HFFc6 (cell line): Measurements from ENCODE around the gene RELCH. TPM values are rescaled to one million over a fixed set of nuclear protein-coding genes. Genes with fewer than 3 reads are reported as not detected.

ENCODE experiments used
- DNase-seq: peaks from one replicate; pipeline ENCODE4 v3.0.0-alpha.2; 2018
- H3K27ac Mint-ChIP-seq: 2 replicates; pipeline ENCODE4 v1.8.0; 2020; ENCODE audit warnings: mild to moderate bottlenecking, mixed read lengths
- H3K27me3 Mint-ChIP-seq: 2 replicates; pipeline ENCODE4 v1.8.0; 2021; ENCODE audit warnings: mild to moderate bottlenecking, moderate library complexity, mixed read lengths; ENCODE audit not compliant: insufficient read depth
- H3K36me3 Mint-ChIP-seq: 2 replicates; pipeline ENCODE4 v1.8.0; 2021; ENCODE audit warnings: low read depth, mixed read lengths
- H3K4me1 Mint-ChIP-seq: 2 replicates; pipeline ENCODE4 v1.8.0; 2020; ENCODE audit warnings: low read depth, mixed read lengths
- H3K4me3 Mint-ChIP-seq: 2 replicates; pipeline ENCODE4 v1.8.0; 2020; ENCODE audit warnings: mild to moderate bottlenecking, moderate library complexity, mixed read lengths
- H3K9me3 Mint-ChIP-seq: 2 replicates; pipeline ENCODE4 v1.8.0; 2020; ENCODE audit warnings: mild to moderate bottlenecking, mixed read lengths
- CTCF ChIP-seq: fragments of 200-600 bp; sonication (generic); IDR thresholded peaks from 2 replicates; pipeline ENCODE4 v1.5.0; 2021; ENCODE audit warnings: antibody characterized with exemption, mild to moderate bottlenecking
- total RNA-seq, 6 experiments: library from RNA; stranded (reverse); fragmentation: NEBNext Ultra II Directional; extraction: Animal tissue kit (Norgen Biotek cat#: 25700); gene quantifications; 2 replicates in 1 of 6; 3 replicates in 5 of 6; pipeline ENCODE4 v1.2.3, GENCODE V29; 2021

Gene RELCH
- total RNA-seq, 6 experiments from 2014 or later = 24.6 to 30.3 (median 26.6) TPM

DNA sequence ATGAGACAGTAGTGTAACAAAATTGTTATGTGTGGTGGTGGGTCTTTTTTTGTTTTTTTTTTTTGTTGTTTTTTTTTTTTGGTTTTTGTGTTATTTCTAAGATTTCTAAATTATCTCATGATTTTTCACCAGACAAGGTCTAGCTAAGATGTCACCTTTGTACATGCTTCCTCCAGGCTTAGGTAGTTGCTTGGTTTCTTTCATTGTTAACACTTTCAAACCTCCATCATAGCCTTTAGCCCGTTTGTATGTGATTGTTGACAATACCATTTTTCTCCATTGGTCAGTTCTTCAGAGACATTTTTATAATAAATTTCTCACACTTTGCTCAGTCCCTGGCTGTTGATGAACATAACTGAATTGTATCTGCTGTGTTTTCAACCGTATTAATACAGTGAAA lies 2.2 kb downstream of the RELCH start:
- Mint-ChIP-seq H3K36me3 (peaks cover 31% of the 10 kb centered on the region), H3K27me3 (no peaks in the 10 kb centered on the region), H3K9me3 (peaks cover 10% of the 10 kb centered on the region), H3K27ac (no peak overlapping the region), H3K4me1 (peaks cover 65% of the 10 kb centered on the region), H3K4me3 (peak overlapping the region; percentile 98)
- no peak for DNase-seq
- TF ChIP-seq CTCF = no peak

DNA sequence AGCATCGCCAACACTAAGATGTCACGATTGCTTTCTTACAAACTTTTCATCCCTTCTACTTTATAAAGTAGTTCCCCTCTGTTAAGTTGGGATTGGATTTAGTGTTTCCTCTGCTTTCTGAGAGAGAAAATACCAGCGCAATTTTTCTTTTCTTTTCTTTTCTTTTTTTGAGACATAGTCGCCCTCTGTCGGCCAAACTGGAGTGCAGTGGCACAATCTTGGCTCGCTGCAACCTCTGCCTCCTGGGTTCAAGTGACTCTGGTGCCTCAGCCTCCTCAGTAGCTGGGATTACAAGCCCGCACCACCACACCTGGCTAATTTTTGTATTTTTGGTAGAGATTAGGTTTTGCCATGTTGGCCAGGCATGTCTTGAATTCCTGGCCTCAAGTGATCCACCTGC lies 9.0 kb downstream of the RELCH start:
- TF ChIP-seq CTCF = no peak
- Mint-ChIP-seq H3K9me3 (peaks cover 10% of the 10 kb centered on the region), H3K4me1 (peaks cover 31% of the 10 kb centered on the region), H3K27me3 (no peaks in the 10 kb centered on the region), H3K27ac (no peak overlapping the region), H3K4me3 (no peak overlapping the region), H3K36me3 (peaks cover 24% of the 10 kb centered on the region)
- DNase-seq = no peak

- Mint-ChIP-seq H3K4me1 (peaks cover 25% of the 10 kb centered on the region), H3K27ac (no peak overlapping the region), H3K36me3 (peaks cover 15% of the 10 kb centered on the region), H3K9me3 (peaks cover 10% of the 10 kb centered on the region), H3K27me3 (no peaks in the 10 kb centered on the region), H3K4me3 (no peak overlapping the region)
- DNase-seq = no peak
- no peak for TF ChIP-seq CTCF
These were observed 9.9 kb downstream of the RELCH start for GRCh38 chr18:62196980-62197379.

- H3K27me3 Mint-ChIP-seq = no peaks in the 10 kb centered on the region
- H3K4me1 Mint-ChIP-seq = peaks cover 15% of the 10 kb centered on the region
- H3K9me3 Mint-ChIP-seq = no peaks in the 10 kb centered on the region
- no peak overlapping the region; the same call in 1 of the 2 replicates for H3K27ac Mint-ChIP-seq
- peaks cover 2% of the 10 kb centered on the region; the same call in 1 of the 2 replicates for H3K36me3 Mint-ChIP-seq
- no peak for TF ChIP-seq CTCF
- no peak for DNase-seq
- H3K4me3 Mint-ChIP-seq = no peak overlapping the region
These were observed 11.2 kb downstream of the RELCH start for GRCh38 chr18:62198259-62198658.

- Mint-ChIP-seq H3K9me3 (no peaks in the 10 kb centered on the region), H3K4me1 (peaks cover 10% of the 10 kb centered on the region), H3K27ac (no peak overlapping the region), H3K36me3 (no peaks in the 10 kb centered on the region), H3K4me3 (no peak overlapping the region), H3K27me3 (no peaks in the 10 kb centered on the region)
- DNase-seq = no peak
- TF ChIP-seq CTCF = no peak
These were observed 12.6 kb downstream of the RELCH start for GRCh38 chr18:62199629-62200028.
